Measurements from ENCODE around the gene ATP9B.
A peak's percentile ranks its signal among the peaks of the same experiment; 100 is the strongest.

Gene ATP9B

GRCh38 chr18:79361766-79362522 is 292.8 kb downstream of the ATP9B start:
- no peak for DNase-seq (ENCODE audit: extremely low read depth, low read depth)
- TF ChIP-seq, protein P1, sequence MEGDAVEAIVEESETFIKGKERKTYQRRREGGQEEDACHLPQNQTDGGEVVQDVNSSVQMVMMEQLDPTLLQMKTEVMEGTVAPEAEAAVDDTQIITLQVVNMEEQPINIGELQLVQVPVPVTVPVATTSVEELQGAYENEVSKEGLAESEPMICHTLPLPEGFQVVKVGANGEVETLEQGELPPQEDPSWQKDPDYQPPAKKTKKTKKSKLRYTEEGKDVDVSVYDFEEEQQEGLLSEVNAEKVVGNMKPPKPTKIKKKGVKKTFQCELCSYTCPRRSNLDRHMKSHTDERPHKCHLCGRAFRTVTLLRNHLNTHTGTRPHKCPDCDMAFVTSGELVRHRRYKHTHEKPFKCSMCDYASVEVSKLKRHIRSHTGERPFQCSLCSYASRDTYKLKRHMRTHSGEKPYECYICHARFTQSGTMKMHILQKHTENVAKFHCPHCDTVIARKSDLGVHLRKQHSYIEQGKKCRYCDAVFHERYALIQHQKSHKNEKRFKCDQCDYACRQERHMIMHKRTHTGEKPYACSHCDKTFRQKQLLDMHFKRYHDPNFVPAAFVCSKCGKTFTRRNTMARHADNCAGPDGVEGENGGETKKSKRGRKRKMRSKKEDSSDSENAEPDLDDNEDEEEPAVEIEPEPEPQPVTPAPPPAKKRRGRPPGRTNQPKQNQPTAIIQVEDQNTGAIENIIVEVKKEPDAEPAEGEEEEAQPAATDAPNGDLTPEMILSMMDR (IDR thresholded peaks at IDR 0.05; ENCODE audit: low read depth, low read length, missing control alignments): no peak
- H3K4me3 ChIP-seq (replicated peaks; ENCODE audit: low read depth, low read length): no peak overlapping the region

DNA sequence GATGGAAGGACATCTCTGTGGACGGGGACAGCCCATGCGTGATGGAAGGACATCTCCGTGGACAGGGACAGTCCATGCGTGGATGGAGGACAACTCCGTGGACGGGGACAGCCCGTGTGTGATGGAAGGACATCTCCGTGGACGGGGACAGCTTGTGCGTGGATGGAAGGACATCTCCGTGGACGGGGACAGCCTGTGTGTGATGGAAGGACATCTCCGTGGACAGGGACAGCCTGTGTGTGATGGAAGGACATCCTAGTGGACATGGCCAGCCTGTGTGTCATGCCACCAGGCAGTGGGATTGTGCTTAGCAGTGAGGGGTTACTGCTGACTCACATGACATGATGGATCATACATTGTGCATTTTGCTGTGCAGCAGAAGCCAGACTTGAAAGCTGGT is 296.5 kb downstream of the ATP9B start:
- H3K4me3 ChIP-seq (replicated peaks; ENCODE audit: low read depth, low read length): no peak overlapping the region
- DNase-seq (ENCODE audit: extremely low read depth, low read depth): no peak
- TF ChIP-seq, protein P1 (IDR thresholded peaks at IDR 0.05; ENCODE audit: low read depth, low read length, missing control alignments): no peak

GRCh38 chr18:79366177-79367094 is 297.2 kb downstream of the ATP9B start:
- TF ChIP-seq, protein P1 (IDR thresholded peaks at IDR 0.05; ENCODE audit: low read depth, low read length, missing control alignments): no peak
- peak; percentile 92 for DNase-seq (ENCODE audit: extremely low read depth, low read depth)
- H3K4me3 ChIP-seq (replicated peaks; ENCODE audit: low read depth, low read length): no peak overlapping the region

- TF ChIP-seq, protein P1 (IDR thresholded peaks at IDR 0.05; ENCODE audit: low read depth, low read length, missing control alignments): no peak
- no peak for DNase-seq (ENCODE audit: extremely low read depth, low read depth)
- no peak overlapping the region for H3K4me3 ChIP-seq (replicated peaks; ENCODE audit: low read depth, low read length)
Observed at GRCh38 chr18:79367480-79367879, 298.3 kb downstream of the ATP9B start.

- no peak for DNase-seq (ENCODE audit: extremely low read depth, low read depth)
- TF ChIP-seq, protein P1 (IDR thresholded peaks at IDR 0.05; ENCODE audit: low read depth, low read length, missing control alignments): no peak
- no peak overlapping the region for H3K4me3 ChIP-seq (replicated peaks; ENCODE audit: low read depth, low read length)
Observed at GRCh38 chr18:79367989-79368388, 298.8 kb downstream of the ATP9B start.

GRCh38 chr18:79368681-79369080 is 299.5 kb downstream of the ATP9B start:
- DNase-seq (ENCODE audit: extremely low read depth, low read depth): no peak
- no peak overlapping the region for H3K4me3 ChIP-seq (replicated peaks; ENCODE audit: low read depth, low read length)
- TF ChIP-seq, protein P1 (IDR thresholded peaks at IDR 0.05; ENCODE audit: low read depth, low read length, missing control alignments): no peak

Measured in HFF-Myc (cell line).